NCI-H1930 (cell line): ENCODE results near the gene OR4M1.
"Not testable (repeated sequence)": the region's sequence is repeated elsewhere in the genome, so short reads cannot be mapped to it uniquely, and the experiment has no call there.

ENCODE experiments used
- DNase-seq, 2 experiments: peaks; one replicate each; lab custom pipeline; 2025; lab: John Stamatoyannopoulos, UW

OR4M1 gene

GRCh38 chr14:19823178-19823577 is 49.9 kb downstream of the OR4M1 start:
- DNase-seq: no peak

- DNase-seq: no peak
These were observed 50.5 kb downstream of the OR4M1 start for GRCh38 chr14:19823765-19824164.

- DNase-seq: not testable (repeated sequence)
These were observed 54.4 kb downstream of the OR4M1 start for GRCh38 chr14:19827626-19828244.

- DNase-seq: no peak
These were observed 55.0 kb downstream of the OR4M1 start for GRCh38 chr14:19828314-19828713.
